Measurements from ENCODE around the gene SSC4D. TPM values are rescaled to one million over a fixed set of nuclear protein-coding genes. Genes with fewer than 3 reads are reported as not detected.

SSC4D gene
- total and polyA plus RNA-seq, 9 of the 15 experiments (the other 6 are each of a cell fraction or from before 2014, with no cell fraction given), result 0.06 to 1.1 (median 0.85) TPM; not detected in 1

GRCh38 chr7:76430836-76431235 lies 21.3 kb upstream of the SSC4D start (continued):
- TF ChIP-seq, protein P1, sequence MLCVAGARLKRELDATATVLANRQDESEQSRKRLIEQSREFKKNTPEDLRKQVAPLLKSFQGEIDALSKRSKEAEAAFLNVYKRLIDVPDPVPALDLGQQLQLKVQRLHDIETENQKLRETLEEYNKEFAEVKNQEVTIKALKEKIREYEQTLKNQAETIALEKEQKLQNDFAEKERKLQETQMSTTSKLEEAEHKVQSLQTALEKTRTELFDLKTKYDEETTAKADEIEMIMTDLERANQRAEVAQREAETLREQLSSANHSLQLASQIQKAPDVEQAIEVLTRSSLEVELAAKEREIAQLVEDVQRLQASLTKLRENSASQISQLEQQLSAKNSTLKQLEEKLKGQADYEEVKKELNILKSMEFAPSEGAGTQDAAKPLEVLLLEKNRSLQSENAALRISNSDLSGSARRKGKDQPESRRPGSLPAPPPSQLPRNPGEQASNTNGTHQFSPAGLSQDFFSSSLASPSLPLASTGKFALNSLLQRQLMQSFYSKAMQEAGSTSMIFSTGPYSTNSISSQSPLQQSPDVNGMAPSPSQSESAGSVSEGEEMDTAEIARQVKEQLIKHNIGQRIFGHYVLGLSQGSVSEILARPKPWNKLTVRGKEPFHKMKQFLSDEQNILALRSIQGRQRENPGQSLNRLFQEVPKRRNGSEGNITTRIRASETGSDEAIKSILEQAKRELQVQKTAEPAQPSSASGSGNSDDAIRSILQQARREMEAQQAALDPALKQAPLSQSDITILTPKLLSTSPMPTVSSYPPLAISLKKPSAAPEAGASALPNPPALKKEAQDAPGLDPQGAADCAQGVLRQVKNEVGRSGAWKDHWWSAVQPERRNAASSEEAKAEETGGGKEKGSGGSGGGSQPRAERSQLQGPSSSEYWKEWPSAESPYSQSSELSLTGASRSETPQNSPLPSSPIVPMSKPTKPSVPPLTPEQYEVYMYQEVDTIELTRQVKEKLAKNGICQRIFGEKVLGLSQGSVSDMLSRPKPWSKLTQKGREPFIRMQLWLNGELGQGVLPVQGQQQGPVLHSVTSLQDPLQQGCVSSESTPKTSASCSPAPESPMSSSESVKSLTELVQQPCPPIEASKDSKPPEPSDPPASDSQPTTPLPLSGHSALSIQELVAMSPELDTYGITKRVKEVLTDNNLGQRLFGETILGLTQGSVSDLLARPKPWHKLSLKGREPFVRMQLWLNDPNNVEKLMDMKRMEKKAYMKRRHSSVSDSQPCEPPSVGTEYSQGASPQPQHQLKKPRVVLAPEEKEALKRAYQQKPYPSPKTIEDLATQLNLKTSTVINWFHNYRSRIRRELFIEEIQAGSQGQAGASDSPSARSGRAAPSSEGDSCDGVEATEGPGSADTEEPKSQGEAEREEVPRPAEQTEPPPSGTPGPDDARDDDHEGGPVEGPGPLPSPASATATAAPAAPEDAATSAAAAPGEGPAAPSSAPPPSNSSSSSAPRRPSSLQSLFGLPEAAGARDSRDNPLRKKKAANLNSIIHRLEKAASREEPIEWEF (CRISPR knock-in tag; IDR thresholded peaks at IDR 0.05), result no peak
- TF ChIP-seq KAT2B (IDR thresholded peaks at IDR 0.05; ENCODE audit: low read depth, low read length) (no peak), SMARCC2 (IDR thresholded peaks at IDR 0.05; ENCODE audit: low read depth) (no peak), NRF1 (conservative IDR thresholded peaks at IDR 0.05 in 1 of 2, IDR thresholded peaks at IDR 0.05 in 1 of 2) (no peak), PREB (CRISPR knock-in tag; IDR thresholded peaks at IDR 0.05) (no peak)
- TF ChIP-seq, protein P2, sequence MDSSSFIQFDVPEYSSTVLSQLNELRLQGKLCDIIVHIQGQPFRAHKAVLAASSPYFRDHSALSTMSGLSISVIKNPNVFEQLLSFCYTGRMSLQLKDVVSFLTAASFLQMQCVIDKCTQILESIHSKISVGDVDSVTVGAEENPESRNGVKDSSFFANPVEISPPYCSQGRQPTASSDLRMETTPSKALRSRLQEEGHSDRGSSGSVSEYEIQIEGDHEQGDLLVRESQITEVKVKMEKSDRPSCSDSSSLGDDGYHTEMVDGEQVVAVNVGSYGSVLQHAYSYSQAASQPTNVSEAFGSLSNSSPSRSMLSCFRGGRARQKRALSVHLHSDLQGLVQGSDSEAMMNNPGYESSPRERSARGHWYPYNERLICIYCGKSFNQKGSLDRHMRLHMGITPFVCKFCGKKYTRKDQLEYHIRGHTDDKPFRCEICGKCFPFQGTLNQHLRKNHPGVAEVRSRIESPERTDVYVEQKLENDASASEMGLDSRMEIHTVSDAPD (CRISPR knock-in tag; IDR thresholded peaks at IDR 0.05), result no peak
- TF ChIP-seq, protein P3, sequence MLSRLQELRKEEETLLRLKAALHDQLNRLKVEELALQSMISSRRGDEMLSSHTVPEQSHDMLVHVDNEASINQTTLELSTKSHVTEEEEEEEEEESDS (CRISPR knock-in tag; IDR thresholded peaks at IDR 0.05), result no peak

Measured in K562 (cell line).